NCI-H2107 treated with DMSO at 0.1 percent for 48 hours (cell line): Measurements from ENCODE around the gene PLXNA4.
"Not testable (repeated sequence)": the region's sequence is repeated elsewhere in the genome, so short reads cannot be mapped to it uniquely, and the experiment has no call there.

Experiments used
- DNase-seq: peaks from one replicate; lab custom pipeline; 2025; ENCODE audit not compliant: unreplicated experiment; lab: John Stamatoyannopoulos, UW

The PLXNA4 gene, protein sequence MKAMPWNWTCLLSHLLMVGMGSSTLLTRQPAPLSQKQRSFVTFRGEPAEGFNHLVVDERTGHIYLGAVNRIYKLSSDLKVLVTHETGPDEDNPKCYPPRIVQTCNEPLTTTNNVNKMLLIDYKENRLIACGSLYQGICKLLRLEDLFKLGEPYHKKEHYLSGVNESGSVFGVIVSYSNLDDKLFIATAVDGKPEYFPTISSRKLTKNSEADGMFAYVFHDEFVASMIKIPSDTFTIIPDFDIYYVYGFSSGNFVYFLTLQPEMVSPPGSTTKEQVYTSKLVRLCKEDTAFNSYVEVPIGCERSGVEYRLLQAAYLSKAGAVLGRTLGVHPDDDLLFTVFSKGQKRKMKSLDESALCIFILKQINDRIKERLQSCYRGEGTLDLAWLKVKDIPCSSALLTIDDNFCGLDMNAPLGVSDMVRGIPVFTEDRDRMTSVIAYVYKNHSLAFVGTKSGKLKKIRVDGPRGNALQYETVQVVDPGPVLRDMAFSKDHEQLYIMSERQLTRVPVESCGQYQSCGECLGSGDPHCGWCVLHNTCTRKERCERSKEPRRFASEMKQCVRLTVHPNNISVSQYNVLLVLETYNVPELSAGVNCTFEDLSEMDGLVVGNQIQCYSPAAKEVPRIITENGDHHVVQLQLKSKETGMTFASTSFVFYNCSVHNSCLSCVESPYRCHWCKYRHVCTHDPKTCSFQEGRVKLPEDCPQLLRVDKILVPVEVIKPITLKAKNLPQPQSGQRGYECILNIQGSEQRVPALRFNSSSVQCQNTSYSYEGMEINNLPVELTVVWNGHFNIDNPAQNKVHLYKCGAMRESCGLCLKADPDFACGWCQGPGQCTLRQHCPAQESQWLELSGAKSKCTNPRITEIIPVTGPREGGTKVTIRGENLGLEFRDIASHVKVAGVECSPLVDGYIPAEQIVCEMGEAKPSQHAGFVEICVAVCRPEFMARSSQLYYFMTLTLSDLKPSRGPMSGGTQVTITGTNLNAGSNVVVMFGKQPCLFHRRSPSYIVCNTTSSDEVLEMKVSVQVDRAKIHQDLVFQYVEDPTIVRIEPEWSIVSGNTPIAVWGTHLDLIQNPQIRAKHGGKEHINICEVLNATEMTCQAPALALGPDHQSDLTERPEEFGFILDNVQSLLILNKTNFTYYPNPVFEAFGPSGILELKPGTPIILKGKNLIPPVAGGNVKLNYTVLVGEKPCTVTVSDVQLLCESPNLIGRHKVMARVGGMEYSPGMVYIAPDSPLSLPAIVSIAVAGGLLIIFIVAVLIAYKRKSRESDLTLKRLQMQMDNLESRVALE (N-terminal part only)

DNA sequence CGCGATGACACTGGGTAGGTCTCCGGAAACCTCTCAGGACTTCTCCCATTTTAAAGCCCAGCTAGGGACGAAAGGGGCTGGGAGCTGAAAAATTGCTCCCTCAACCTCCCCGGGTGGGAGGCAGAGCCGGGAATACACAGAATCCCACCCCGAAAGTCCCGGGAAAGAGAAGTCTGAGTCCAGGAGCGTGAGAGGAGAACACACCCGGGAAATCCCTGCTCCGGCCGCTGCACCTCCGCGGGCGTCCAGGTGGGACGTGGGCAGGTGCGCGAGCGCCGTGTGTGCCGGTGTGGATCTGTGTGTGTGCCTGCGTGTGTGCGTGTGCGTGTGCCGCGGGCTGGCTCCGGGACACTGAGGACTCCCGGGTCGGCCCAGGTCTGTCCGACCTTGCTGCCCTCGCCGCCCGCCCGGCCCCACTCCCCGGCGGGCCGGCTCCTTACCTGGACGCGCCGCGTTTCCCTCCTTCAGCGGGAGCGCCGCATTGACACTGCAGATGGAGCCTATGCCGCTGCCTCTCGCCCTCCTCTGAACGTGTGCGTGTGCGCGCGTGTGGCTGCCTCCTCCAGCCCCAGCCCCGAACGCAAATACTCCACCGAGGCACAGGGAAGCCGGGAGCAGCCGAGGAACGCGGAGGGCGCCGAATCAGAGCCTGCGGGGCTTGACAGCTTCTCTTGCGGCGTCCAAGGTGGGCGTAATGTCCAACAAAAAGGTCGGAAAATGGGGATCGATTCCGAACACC, at the start of gene PLXNA4:
Gene PLXNA4, minus strand, starts transcription at position 489 of the 739 bp plus-strand sequence. CDS start 67,777 bp downstream, outside the sequence.
- no peak for DNase-seq

DNA sequence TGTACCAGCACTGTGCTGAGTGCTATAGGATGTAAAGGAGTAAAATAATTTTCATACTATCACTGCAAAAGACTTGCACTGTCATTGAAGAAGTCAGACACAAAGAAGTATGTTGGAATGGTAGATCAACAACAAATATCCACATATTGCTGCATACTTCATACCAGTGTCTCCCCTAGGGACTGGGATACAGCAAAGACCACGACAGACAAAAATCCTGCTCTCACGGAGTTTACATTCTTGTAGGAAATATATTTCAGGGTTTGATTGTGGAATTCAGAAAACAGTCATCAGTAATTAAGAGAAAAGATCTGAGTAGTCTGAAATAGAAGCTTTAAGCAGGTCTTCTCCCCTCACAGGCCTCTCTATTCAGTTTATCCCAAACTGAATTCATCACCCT, 49.4 kb upstream of the PLXNA4 start:
- no peak for DNase-seq

DNA sequence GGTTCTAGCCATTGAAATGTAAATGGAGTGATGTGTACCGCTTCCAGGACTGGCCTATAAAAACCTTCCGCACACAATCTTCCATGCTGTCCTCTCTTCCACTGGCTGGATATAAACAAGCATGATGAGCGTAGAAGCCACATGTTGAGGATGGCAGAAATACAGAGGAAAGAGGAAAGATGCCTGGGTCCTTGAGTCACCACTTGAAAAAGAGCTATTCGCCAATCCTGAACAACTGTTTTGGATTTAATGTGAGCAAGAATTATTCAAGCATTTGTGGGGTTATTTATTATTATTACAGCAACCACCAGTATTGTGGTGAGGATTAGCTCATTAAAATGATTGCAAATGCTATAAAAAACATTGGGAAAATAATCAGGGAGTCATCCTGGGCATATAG, 45.8 kb upstream of the PLXNA4 start:
- no peak for DNase-seq

DNA sequence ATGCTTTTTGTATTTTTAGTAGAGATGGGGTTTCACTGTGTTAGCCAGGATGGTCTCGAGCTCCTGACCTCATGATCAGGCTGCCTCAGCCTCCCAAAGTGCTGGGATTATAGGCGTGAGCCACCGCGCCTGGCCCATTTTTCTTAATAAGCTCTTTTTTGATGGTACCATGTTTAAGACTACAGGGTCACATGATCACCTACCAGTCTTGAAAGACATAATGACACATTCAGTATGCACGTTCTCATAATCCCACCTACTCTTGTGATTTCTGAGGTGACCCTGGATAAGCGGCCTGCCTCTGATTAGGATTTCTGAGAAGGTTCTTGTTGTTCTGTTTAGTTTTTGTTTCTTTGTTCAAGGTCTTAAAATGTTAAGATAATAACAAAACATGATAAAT, 43.7 kb upstream of the PLXNA4 start:
- DNase-seq, result no peak

DNA sequence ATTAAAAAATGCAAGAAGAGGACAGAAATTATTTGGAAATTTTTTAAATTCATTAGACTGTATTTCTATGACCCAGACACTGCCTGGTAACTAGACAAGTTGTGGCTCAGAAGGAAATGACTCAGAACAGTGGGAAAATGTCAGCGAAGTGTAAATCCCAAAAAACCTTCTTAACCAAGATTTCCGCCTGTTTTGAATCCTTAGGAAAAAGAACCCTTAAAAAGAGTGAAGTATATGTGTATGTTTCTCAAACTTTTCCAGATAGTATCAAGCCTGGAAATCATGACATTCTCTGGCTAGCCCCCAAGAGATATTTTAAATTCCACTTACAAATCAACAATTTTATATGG, 42.7 kb upstream of the PLXNA4 start:
- no peak for DNase-seq

DNA sequence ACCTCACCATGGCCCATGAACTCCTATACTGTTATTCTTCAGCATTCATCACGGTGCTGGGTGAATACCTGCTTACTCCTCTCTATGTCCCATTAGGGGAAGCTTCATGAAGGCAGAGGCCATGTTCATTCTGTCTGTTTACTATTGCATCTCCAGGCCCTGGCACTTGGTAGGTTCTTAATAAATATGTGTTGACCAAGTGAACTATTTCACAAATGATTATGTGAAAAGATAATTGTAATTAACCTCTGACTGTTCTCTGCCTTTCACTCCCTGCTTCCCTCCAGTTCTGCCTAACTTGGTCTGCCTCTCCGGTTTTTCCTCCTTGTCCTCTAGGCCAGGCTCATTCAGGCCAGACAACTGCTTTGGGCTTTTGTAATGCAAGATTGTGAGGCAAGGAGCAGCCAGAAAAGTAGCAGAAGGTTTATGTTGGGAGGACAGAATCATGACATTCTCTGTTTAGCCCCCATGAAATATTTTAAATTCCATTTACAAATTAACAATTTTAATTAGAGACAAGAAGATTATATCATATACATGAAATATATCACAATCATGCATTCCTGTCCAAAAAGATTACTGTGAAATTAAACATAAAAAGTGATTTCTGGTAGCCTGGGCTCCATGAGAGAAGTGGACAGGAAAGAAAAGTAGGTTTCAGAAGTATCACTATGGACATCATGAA, 42.1 kb upstream of the PLXNA4 start:
- DNase-seq, result no peak

DNA sequence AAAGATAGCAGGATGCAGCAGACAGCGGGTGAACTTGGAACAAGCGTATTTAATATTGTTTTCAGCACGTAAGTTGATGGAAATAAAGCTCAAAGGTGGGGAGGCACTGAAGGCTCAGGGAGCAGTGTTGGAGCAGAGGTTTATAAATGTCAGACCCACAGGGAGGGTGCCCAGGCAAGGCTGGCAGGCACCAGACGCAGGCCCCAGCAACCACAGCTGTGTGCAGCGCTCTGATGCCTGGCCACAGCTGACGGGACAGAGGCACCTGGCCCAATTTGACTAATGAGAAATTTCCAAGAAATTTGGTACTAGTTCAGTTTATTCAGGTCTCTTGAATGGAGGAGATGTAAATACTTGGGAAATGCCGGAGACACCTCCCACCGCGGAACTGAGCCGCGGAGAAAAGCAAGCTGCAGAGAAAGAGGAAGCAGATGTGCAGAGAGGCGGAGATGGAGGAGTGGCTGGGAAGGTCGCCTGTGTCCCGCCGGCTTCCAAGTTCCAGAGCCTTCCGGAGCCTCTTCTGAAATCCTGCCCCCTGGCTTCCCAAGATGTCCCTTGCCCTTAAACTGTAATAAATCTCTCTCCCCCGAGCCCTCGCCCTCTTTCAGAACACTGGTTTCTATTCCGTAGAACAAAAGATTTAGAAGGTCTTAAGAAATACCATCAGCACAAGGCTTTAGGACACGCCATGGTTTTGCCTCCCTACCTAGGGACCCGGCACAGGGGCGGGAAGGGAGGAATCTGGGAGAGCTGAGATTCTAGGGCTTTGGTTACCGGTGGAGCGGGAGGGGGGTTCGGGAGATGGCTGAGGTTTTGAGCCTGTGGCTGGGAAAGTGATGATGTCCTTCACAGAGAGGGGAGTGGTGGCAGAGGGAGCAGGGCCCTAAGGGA, 38.4 kb upstream of the PLXNA4 start:
- no peak for DNase-seq

DNA sequence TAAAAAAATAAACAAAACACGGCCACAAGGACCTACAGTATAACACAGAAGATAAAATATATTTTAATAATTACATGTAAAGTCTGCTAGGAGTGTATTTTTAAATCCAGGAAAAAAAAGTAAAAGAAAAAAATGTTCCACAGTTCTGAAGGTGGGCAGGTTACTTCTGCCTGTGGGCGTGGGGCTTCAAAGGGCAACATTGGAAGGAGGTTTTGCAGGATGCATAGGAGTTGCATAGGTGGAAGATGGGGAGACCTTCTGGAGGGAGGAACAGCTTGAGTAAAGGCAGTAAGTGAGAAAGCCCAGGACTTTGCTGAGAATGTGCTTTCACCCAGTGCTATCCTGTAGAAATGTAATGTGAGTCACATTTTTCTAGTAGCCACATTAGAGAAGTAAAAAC, 37.5 kb upstream of the PLXNA4 start:
- DNase-seq, result no peak

DNA sequence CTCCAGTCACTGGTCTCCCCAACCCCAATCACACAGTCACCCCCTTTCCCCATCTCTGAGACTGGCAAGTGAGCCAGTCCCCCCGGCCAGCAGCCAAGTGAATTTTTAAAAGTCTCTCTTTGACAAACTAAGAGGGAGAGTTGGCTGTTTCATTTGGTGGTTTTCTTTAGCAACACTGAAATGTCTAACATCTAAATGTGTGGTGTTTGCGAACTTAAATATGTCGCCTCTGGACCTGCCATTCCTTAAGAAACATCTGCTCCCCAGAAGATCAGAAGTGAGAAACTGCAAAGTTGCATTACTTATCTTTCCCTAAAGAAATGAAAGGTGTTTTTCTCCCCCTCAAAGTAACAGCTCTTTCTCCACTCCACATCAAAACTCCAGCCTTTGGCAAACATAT, 34.7 kb upstream of the PLXNA4 start:
- DNase-seq, result no peak

DNA sequence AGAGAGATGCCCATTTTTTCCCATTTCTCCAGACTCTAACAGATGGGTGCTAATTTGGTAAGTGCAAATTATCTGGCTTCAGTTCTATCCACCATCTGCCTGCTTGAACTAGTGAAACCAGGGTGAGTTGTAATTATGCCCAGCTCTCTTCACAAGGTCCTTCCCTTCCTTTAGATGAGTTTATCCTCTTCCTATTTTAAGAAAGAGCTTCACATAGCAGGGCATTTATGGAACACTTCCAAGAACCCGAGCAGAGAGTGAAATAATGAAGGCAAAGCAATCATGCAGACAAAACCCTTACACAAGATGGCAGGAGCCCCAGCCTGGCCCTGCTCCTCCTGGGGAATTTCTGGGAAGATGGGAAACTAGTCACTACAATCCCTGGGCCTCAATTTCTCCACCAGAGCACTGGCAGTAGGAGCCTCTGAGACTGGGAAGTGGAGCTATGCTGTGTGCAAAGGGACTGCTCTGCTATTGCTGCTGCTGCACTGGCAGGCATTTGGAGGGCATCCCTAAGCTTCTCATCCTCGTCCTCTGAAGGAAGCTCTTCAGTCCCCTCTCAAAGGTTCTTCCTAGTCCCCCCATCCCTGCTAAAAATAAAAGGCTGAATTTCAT, 33.7 kb upstream of the PLXNA4 start:
- no peak for DNase-seq

DNA sequence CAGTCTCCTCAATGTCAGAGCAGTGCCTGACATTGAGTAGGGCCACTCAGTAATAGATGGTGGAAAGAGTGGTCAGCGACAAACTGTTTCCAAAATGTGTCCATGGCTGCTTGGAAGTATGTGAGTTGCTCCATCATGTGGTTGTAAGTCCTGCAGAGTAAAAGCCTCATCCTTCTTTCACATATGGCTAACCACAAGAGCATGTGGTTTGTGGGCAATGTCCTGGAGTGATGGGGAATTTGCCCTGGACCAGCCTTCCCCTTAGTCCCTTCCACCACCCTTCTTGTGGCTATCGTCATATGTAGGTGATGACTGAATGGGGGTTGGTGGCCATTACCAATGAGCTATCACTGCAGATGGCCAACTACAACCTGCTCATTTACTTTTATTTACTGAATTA, 33.0 kb upstream of the PLXNA4 start:
- no peak for DNase-seq

DNA sequence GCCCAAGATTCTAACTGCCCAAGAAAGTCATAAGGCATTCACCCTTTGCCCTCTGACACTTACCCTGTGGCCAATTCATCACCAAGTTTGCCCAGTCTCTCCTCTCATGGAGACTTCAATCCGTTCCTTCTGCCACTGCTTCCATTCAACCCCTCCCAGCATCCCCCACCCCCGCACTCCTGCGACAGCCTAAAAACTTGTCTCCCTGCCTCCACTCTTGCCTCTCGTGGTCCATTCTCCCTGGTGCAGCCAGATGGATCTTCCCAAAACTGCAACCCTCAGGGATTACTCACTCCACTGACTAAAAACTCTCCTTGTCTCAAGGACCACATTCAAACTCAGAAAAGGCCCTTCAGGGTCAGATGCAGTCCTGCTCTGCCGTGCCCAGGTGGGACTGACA, 32.3 kb upstream of the PLXNA4 start:
- no peak for DNase-seq

DNA sequence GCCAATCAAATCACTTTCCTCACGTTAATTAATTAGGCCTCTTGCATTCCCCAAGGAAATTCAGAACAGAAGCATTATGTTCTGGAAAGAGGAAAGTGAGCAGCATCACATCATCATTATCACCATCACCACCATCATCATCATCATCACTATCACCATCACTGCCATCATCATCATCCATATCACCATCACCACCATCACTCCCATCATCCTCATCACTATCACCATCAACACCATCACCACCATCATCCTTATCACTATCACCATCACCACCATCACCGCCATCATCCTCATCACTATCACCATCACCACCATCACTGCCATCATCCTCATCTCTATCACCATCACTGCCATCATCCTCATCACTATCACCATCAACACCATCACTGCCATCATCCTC, 31.4 kb upstream of the PLXNA4 start:
- no peak for DNase-seq

DNA sequence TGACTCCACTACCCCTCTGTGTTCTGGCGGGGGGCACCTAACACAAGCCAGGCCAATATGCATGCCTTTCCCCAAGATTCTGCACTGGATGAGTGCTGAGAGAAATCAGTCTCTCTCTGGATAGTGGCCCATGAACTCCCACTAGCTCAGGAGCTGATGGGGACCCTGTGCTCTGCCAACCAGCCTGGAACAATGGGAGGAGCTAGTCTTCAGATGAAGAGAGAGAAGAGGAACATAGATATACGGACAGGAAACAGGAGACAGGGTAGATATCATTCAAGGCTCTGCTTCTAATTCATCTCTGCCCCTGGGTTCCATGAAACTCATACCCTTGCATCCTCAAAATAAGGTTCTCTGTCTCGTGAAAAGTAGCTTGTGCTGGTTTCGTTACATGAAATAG, 27.9 kb upstream of the PLXNA4 start:
- DNase-seq, result no peak

DNA sequence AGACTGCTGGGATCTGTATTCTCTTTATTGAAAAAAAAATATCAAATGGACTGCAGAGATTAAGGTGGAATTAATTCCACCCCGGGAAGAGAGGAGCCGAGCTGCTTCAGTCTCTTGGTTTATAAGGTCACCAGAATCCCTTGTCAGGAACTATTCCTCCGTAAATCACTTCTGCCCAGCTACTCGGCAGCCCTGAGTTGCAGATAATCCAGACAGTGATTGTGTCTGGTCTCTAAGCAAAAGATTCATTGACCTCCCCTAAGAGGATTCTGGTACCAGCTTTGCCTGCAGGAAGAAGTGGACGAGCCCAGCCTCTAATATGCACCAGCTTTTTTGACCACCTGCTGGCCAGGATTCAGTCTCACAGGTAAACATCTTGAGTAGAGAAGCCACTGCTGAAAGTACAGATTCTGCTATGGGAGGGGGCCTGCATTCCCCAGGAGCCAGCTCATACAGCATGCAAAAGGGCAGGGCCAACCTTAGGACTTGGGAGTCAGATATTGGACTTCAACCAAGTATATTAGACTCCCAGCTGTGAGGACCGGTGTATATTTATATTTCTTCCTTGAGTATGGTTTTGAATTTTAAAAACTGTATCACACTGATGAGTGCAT, 27.1 kb upstream of the PLXNA4 start:
- DNase-seq, result no peak

DNA sequence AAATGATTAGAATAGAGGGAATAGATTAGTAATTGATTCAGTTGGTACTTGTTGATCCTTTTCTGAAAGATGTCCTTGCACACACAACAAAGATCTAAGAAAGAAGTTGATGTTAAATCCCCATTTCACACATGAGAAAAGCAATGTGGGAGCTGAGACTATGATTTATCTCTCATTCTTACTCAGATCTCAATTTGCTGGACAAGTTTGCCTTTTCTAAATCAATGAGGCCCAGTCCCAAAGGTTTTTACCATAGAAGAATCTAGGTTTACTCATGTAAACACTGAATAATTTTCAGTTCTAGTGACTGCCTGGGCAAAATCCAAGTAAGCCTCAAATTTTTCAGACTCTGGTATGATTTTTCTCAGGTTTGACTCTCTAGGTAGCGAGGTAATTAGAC, 25.5 kb upstream of the PLXNA4 start:
- no peak for DNase-seq

DNA sequence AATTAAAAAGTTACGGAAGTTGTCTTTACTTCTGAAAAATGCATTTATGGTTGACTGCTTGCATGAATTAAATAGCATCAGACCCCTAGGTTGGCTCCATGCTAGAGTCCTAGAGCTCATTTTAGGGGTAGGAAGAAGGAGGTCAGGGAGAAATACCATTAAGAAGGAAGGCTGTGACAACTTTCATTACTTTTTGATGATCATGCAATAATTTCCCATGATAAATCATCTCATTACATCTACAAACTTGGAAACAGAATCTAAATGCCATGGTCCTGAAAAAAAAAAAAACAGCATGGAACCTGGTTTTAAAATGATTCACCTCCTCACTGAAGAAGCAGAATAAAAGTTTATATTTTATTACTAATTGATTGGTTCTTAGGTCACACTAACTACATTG, 20.3 kb upstream of the PLXNA4 start:
- no peak for DNase-seq

DNA sequence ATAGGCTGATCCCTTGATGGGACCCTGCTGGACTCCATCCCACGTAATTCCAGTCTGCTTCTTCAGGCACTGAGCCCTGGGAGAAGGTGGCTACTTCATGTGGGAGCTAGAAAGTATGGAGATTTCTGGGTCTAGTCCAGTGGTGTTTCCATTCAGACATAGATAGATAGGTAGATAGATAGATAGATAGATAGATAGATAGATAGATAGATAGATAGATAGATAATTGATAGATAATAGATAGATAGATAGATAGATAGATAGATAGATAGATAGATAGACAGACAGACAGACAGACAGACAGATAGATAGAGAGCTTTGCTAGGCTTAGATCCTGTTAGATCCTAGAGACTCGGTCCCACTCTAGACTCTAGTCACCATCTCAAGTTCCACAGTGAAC, 18.5 kb upstream of the PLXNA4 start:
- DNase-seq, result not testable (repeated sequence)
